Activated naive CD4-positive, alpha-beta T cell treated with anti-CD3 and anti-CD28 coated beads, Interleukin-2, amount 10 ng/mL, durations not matched to agents 7 days and 5 days (primary cell): ENCODE measurements around the gene GTPBP6.

ENCODE experiments used
- CTCF ChIA-PET: fragments of 350-600 bp; sonication (Branson Sonifier 250); formaldehyde crosslinking; loops from one replicate; lab custom pipeline; 2021; ENCODE audit warnings: antibody characterized with exemption; lab: Charles Lee
- DNase-seq: peaks from one replicate; pipeline ENCODE4 v3.0.0-alpha.2; 2020
- H3K27ac Mint-ChIP-seq: one replicate; pipeline ENCODE4 v1.8.0; 2021; ENCODE audit warnings: mild to moderate bottlenecking, moderate library complexity, mixed read lengths
- H3K27me3 Mint-ChIP-seq: one replicate; pipeline ENCODE4 v1.8.0; 2021; ENCODE audit warnings: mild to moderate bottlenecking, mixed read lengths
- H3K36me3 Mint-ChIP-seq: one replicate; pipeline ENCODE4 v1.8.0; 2021; ENCODE audit warnings: mixed read lengths
- H3K4me1 Mint-ChIP-seq: one replicate; pipeline ENCODE4 v1.8.0; 2021; ENCODE audit warnings: mixed read lengths
- H3K4me3 Mint-ChIP-seq: one replicate; pipeline ENCODE4 v1.8.0; 2021; ENCODE audit warnings: mild to moderate bottlenecking, moderate library complexity, mixed read lengths
- H3K9me3 Mint-ChIP-seq: one replicate; pipeline ENCODE4 v1.8.0; 2021; ENCODE audit warnings: mixed read lengths

The GTPBP6 gene

GRCh38 chrX:320126-320783, 1.7 kb upstream of the GTPBP6 start:
- peak; percentile 42 for DNase-seq
- Mint-ChIP-seq H3K27ac (peak overlapping the region; percentile 86), H3K27me3 (peaks cover 20% of the 10 kb centered on the region), H3K9me3 (no peaks in the 10 kb centered on the region), H3K4me3 (peak overlapping the region; percentile 81), H3K36me3 (peaks cover 8% of the 10 kb centered on the region), H3K4me1 (peaks cover 36% of the 10 kb centered on the region)
- CTCF ChIA-PET, result no interaction called here

DNA sequence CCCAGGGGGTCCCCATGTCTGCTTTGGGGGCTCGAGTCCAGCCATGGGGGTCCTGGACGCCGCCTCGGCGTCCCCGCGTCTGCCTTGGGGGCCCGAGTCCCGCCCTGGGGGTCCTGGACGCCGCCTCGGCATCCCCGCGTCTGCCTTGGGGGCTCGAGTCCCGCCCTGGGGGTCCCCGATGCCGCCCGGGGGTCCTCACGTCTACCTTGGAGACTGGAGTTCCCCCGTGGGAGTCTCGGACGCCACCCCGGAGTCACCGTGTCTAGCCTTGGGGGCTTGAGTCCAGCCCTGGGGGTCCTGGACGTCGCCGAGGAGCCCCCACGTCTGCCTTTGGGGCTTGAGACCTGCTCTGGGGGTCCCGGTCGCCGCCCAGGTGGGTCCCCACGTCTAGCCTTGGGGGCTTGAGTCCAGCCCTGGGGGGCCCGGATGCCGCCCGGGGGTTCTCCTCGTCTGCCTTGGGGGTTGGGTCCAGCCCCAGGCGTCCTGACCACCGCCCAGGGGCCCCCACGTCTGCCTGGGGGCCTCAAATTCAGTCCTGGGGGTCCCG, 1.1 kb upstream of the GTPBP6 start:
- H3K9me3 Mint-ChIP-seq, result no peaks in the 10 kb centered on the region
- peak overlapping the region; percentile 86 for H3K27ac Mint-ChIP-seq
- CTCF ChIA-PET, result no interaction called here
- H3K27me3 Mint-ChIP-seq, result peaks cover 20% of the 10 kb centered on the region
- H3K4me1 Mint-ChIP-seq, result peaks cover 32% of the 10 kb centered on the region
- peak overlapping the region; percentile 81 for H3K4me3 Mint-ChIP-seq
- peaks cover 8% of the 10 kb centered on the region for H3K36me3 Mint-ChIP-seq
- DNase-seq, result peak; percentile 41

GRCh38 chrX:318068-318738, 393 bp downstream of the GTPBP6 start:
- peak overlapping the region; percentile 81 for H3K4me3 Mint-ChIP-seq
- peaks cover 17% of the 10 kb centered on the region for H3K36me3 Mint-ChIP-seq
- H3K27me3 Mint-ChIP-seq, result peaks cover 9% of the 10 kb centered on the region
- CTCF ChIA-PET, result no interaction called here
- H3K4me1 Mint-ChIP-seq, result peaks cover 27% of the 10 kb centered on the region
- H3K9me3 Mint-ChIP-seq, result no peaks in the 10 kb centered on the region
- H3K27ac Mint-ChIP-seq, result peak overlapping the region; percentile 99
- DNase-seq, result peak; percentile 100

- peak overlapping the region; percentile 74 for H3K4me3 Mint-ChIP-seq
- H3K4me1 Mint-ChIP-seq, result peaks cover 21% of the 10 kb centered on the region
- H3K9me3 Mint-ChIP-seq, result no peaks in the 10 kb centered on the region
- DNase-seq, result no peak
- peaks cover 18% of the 10 kb centered on the region for H3K36me3 Mint-ChIP-seq
- H3K27ac Mint-ChIP-seq, result peak overlapping the region; percentile 99
- peaks cover 3% of the 10 kb centered on the region for H3K27me3 Mint-ChIP-seq
- CTCF ChIA-PET, result no interaction called here
Observed at GRCh38 chrX:317424-318067, 1.1 kb downstream of the GTPBP6 start.

GRCh38 chrX:316351-317325, 2.0 kb downstream of the GTPBP6 start:
- H3K4me1 Mint-ChIP-seq, result peaks cover 19% of the 10 kb centered on the region
- DNase-seq, result no peak
- CTCF ChIA-PET, result no interaction called here
- peaks cover 24% of the 10 kb centered on the region for H3K36me3 Mint-ChIP-seq
- no peaks in the 10 kb centered on the region for H3K27me3 Mint-ChIP-seq
- H3K4me3 Mint-ChIP-seq, result peak overlapping the region; percentile 54
- H3K9me3 Mint-ChIP-seq, result no peaks in the 10 kb centered on the region
- peak overlapping the region; percentile 77 for H3K27ac Mint-ChIP-seq

- Mint-ChIP-seq H3K4me1 (peaks cover 12% of the 10 kb centered on the region), H3K4me3 (no peak overlapping the region), H3K36me3 (peaks cover 26% of the 10 kb centered on the region), H3K27me3 (no peaks in the 10 kb centered on the region), H3K27ac (no peak overlapping the region), H3K9me3 (no peaks in the 10 kb centered on the region)
- CTCF ChIA-PET, result no interaction called here
- no peak for DNase-seq
Observed at GRCh38 chrX:314781-315595, 3.6 kb downstream of the GTPBP6 start.

DNA sequence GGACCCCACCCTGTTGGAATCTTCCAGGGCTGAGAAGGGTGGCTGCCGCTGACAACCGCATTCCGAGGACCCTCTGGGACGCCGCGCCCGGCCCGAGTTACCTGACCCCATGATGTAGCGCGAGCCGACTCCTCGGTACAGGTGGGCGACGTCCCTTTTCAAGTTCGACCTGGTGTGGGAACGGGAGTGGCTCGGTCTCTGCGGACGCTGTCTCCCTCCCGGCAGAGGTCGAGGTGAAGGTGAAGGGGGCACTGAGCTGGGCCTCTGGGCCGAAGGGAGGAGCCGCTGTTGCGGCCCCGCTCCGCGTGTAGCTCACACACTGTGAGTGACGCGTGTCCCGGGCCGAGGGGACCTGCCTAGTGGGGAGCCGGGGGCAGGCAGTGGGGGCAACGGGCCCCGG, 4.5 kb downstream of the GTPBP6 start:
- Mint-ChIP-seq H3K27ac (no peak overlapping the region), H3K9me3 (no peaks in the 10 kb centered on the region), H3K4me3 (no peak overlapping the region), H3K36me3 (peaks cover 33% of the 10 kb centered on the region), H3K4me1 (peaks cover 12% of the 10 kb centered on the region), H3K27me3 (no peaks in the 10 kb centered on the region)
- CTCF ChIA-PET, result no interaction called here
- no peak for DNase-seq

- H3K36me3 Mint-ChIP-seq, result peaks cover 34% of the 10 kb centered on the region
- no peaks in the 10 kb centered on the region for H3K27me3 Mint-ChIP-seq
- H3K4me3 Mint-ChIP-seq, result no peak overlapping the region
- H3K27ac Mint-ChIP-seq, result no peak overlapping the region
- H3K9me3 Mint-ChIP-seq, result no peaks in the 10 kb centered on the region
- peaks cover 12% of the 10 kb centered on the region for H3K4me1 Mint-ChIP-seq
- CTCF ChIA-PET, result no interaction called here
- DNase-seq, result no peak
Observed at GRCh38 chrX:313546-313945, 5.0 kb downstream of the GTPBP6 start.

DNA sequence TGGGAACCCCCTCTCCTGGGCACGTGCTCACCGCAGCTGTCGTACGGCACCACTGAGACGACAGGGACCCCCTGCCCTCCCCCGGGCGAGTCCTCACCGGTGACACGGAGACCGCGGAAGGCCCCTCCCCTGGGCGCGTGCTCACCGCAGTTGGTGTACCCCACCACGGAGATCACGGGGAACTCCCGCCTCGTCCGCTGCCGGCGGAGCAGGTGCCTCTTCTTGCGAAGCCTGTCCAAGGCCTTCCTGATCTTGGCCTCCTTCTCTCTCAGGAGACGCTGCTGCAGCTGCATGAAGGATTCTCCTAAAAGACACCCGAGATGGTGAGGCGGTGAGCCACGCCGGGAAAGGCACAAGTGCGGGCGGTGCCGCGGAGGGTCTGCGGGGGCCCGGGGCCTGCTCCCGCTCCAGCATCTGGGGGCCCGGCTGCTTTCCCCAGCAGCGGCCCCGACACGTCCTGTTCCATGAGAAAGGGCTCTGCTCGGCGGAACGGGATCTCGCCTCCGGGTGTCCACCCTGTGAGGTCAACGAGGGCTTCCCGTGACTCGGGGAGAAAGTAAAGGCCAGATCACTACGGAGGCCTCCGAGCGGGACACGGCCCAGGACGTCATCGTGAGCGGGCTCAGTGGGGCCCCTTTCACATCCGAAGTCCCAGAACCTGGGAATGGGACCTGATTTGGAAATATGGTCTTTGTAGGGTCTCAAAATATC, 5.8 kb downstream of the GTPBP6 start:
- H3K4me3 Mint-ChIP-seq, result no peak overlapping the region
- H3K27ac Mint-ChIP-seq, result no peak overlapping the region

GRCh38 chrX:311156-312129, 7.2 kb downstream of the GTPBP6 start:
- Mint-ChIP-seq H3K4me3 (no peak overlapping the region), H3K27me3 (no peaks in the 10 kb centered on the region), H3K9me3 (no peaks in the 10 kb centered on the region), H3K36me3 (peaks cover 40% of the 10 kb centered on the region), H3K4me1 (no peaks in the 10 kb centered on the region), H3K27ac (no peak overlapping the region)
- CTCF ChIA-PET, result no interaction called here
- DNase-seq, result no peak

More for the DNA sequence above, 5.8 kb downstream of the GTPBP6 start:
- CTCF ChIA-PET, result no interaction called here
- Mint-ChIP-seq H3K27me3 (no peaks in the 10 kb centered on the region), H3K4me1 (peaks cover 9% of the 10 kb centered on the region), H3K9me3 (no peaks in the 10 kb centered on the region), H3K36me3 (peaks cover 39% of the 10 kb centered on the region)
- DNase-seq, result no peak

GRCh38 chrX:310621-311155, 7.9 kb downstream of the GTPBP6 start:
- H3K4me1 Mint-ChIP-seq, result no peaks in the 10 kb centered on the region
- CTCF ChIA-PET, result no interaction called here
- no peak overlapping the region for H3K4me3 Mint-ChIP-seq
- no peaks in the 10 kb centered on the region for H3K9me3 Mint-ChIP-seq
- DNase-seq, result no peak
- H3K36me3 Mint-ChIP-seq, result peaks cover 43% of the 10 kb centered on the region
- no peaks in the 10 kb centered on the region for H3K27me3 Mint-ChIP-seq
- no peak overlapping the region for H3K27ac Mint-ChIP-seq
